Measurements from ENCODE around the gene SP2.
A peak's percentile ranks its signal among the peaks of the same experiment; 100 is the strongest.
"Not testable (repeated sequence)": the region's sequence is repeated elsewhere in the genome, so short reads cannot be mapped to it uniquely, and the experiment has no call there.

The SP2 gene

DNA sequence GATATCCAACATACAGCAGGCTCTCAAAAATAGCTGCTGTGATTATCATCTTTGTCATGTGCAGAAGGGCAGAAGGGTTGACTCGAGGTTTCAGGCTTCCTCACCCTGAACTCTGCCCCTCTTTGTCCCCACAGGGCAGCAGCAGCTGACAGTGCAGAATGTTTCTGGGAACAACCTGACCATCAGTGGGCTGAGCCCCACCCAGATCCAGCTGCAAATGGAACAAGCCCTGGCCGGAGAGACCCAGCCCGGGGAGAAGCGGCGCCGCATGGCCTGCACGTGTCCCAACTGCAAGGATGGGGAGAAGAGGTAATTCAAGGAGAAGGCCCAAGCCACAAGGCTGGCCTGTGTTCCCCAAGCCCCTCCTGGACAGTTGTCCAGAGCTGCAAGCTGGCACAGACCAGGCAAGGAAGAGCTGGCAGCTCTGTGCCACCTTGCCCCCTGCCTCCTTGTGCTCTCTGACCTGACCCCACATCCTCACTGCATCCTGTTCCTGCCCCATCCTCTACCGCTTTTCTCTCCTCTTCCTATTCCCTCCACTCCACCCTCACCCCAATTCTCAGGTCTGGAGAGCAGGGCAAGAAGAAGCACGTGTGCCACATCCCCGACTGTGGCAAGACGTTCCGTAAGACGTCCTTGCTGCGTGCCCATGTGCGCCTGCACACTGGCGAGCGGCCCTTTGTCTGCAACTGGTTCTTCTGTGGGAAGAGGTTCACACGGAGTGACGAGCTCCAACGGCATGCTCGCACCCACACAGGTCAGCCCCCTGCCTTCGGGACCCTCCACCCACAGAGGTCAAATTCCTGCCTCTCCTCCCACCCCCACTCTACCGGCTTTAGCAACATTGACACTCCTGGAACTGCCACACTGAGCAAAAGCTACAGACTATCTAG is 29.0 kb downstream of the SP2 start:
- DNase-seq, result no peak

DNA sequence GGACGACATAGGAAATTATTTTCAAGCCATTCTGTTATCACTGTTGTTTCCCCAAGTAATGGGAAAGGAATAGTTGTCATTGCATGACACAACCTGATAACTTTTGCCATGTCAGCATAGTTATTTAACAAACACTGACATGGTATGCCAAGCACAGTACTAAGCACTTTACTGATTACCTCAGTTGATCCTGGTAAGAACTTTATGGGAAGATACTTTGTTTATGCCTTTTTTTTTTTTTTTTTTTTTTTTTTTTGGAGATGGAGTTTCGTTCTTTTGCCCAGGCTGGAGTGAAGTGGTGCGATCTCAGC is 29.6 kb downstream of the SP2 start:
- DNase-seq, result no peak

DNA sequence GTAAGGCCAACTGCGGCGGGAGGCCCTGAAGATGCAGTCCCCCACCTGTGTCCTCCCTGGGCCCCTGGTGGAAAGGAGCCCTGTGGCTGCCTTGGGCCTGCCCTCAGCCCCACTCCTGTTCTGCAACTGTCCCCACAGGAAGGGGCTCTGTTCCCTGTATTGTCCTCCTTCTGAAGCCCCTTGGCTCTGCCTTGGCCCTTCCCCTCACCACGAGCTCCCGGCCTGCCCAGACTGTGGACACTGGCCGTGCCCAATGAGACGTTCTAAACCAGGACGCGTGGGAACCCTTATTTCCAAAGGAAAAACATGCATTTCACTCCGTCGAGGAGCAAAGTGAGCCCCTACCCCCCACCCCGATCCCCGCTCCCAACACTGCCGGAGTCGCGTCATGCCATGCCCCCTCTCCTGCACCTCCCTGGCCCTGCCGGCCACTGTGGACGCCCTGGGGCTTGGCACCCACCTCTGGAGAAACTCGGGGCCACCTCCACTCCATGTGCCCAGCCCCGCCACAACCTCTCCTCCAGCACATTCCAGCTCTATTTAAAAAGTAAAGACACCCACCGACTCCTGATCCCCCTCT is 31.9 kb downstream of the SP2 start:
- DNase-seq, result no peak

DNA sequence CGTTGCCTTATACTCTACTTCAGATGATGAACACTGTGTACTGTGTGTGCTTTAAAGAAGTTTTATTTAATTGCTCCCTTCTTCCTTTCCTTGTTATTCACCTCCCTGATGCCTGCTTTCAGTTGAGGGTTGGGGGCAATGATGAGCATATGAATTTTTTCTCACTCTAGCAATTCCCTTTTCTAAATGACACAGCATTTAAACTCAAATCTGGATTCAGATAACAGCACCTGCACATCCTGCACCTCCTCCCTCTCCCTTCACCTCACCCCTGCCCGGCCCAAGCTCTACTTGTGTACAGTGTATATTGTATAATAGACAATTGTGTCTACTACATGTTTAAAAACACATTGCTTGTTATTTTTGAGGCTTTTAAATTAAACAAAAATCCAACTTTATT is 32.4 kb downstream of the SP2 start:
- no peak for DNase-seq

DNA sequence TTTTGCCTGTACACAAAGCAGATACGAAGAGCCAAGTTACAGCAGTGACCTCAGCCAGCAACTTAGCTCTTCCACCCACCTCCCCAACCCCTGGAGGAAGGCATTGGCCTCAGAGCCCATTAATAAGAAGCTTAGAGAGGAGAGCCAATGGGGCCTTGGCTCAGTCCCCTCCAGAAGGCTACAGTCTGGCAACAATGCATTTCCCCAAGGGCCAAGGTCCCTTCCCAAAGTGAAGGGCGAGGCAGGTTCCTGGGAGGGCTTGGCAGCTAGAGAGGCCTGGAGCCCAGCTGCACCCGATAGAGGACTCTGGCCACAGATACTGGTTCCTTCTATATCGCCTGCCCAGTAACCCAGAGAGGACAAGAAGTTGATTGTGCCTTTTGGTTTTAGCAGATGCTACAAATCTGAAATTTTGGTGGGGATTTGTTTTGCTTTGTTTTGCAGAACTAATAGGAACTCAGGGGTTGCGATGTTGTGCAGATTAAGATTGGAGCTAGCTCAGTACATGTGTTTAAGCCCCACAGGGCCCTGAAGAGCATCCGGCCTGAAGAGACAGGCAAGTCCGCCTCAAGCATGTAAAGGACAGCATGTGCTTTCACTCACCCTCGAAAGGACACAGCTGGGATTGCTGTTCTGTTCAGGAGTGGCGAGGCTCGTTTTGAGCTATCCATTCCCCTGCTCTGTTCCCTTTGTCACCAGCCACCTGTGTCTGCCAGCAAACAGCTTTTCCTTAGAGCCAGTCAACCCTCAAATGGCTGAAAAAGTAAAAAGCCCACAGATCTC is 33.4 kb downstream of the SP2 start:
- DNase-seq, result no peak

DNA sequence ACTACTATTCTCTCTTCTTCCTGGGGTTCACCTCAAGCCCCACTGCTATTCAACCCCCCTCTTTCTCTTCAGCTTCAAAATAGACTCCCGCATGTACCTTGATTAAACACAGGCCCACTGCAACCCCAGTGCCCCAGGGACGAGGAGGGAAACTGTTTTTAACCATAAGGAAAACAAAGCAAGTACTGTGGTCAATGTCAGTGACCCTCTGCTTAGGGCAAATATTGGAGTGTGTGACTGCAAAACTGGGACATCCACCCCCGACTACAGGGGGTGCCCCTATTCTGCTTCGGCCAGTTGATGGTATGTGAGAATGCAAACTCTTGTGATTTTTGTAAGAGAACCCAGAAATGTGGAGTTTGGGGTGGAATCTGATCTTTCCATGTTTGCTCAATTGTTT is 35.8 kb downstream of the SP2 start:
- DNase-seq, result no peak

DNA sequence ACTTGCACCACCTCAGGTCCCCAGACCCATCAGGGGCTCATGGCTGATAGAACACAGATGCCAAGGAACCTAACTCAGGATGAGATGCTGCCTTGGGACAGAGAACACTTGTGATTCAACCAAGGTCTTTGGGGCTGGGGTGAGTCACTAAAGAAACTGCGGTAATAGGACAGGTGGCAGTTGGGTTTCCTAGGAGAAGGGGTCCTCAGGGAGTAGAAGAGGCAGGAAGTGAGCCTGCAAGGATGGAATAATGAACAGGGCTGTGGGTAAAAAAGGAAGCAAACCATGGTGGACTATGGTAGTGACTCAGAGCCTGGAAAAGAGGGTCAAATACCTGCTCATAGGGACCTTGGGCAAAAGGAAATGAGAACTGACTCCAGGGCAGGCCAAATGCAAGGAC is 38.8 kb downstream of the SP2 start:
- no peak for DNase-seq

DNA sequence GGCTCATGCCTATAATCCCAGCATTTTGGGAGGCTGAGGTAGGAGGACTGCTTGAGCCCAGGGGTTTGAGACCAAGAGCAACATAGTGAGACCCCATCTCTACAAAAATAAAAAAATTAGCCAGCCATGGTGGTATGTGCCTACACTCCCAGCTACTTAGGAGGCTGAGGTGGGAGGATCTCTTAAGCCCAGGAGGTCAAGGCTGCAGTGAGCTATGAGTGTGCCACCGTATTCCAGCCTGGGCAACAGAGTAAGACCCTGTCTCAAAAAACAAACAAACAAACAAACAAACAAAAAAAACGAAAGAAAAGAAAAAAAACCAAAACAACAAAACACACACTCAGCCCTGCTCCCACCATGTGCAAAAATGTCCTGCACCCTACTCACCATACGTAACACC is 39.4 kb downstream of the SP2 start:
- DNase-seq, result not testable (repeated sequence)

DNA sequence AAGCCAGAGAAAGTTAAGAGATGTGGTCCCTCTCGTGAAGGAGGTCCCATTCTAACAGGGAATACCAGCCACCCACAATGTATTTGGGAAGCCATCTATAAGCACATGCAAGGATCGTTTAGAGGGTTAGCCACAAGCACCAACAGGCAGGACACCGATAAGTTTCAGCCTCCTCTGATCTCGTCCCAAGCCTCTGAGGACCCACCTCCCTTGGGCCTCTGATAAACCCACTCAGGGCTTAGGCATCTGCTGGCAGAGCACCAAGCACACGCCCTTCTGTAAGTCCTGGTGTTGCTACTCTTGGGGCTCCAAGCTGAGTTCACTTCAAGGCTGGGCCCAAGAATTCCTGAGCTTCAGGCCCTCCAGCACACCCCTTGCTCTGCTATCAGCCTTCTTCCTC is 39.9 kb downstream of the SP2 start:
- no peak for DNase-seq

DNA sequence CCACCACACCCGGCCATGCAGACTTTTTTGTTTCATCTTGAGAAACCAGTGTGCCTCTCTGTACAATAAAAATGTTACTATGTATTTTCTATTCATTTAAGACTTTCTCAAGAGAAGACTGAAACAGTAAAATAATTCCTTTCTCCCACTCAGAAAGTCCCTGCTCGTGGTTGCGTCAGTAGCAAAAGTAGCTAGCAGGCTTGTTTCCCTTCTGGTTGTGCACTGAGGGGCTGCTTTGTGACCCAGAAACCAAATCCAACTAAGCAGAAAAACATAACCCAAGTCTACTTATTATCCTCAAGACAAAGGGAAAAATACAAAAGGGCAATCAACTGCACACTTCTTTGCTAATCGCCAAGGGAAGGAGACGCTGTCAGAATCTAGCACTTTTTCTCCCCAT is 41.9 kb downstream of the SP2 start:
- no peak for DNase-seq

DNA sequence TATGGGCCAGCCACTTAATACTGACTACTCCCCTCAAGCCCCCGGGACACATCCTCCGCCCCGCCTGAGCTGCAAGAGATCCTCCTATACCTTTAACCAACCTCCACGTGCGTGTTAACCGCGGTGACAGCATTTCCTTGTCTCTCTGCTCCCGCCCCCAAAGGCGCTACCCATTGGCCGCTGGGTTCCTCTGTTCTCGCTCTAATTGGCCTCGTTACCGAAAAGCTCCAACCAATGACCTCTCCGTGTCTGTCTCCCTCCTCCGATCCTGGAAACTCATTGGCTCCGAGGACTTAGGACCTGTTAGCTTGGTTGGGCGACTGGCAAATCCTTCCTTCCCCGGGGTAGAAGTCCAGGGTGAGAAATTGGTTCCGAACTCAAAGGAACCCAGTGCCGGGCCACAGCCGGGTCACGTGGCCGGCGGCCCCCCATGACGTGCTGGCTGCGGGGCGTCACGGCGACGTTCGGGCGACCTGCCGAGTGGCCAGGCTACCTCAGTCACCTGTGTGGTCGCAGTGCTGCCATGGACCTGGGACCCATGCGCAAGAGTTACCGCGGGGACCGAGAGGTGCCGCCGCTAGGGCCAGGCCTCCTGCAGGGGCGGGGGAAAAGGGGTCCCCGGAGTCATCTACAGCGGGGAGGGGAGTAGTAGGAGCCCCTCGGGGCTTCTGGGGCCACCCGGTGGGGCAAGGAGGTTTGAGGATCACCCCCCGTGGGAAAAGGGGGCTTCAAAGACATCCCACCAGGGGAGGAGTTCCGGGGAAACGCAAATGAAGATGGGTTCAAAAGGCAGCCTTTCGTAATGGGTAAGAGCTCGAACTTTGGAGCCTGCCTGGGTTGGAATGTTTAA is 45.4 kb downstream of the SP2 start, which contains the start of gene PNPO:
PNPO (plus strand) TSS at position 326 of the 850 bp plus-strand sequence; CDS start at position 431, 105 bp downstream.
- DNase-seq, result peak; percentile 95 to 97

DNA sequence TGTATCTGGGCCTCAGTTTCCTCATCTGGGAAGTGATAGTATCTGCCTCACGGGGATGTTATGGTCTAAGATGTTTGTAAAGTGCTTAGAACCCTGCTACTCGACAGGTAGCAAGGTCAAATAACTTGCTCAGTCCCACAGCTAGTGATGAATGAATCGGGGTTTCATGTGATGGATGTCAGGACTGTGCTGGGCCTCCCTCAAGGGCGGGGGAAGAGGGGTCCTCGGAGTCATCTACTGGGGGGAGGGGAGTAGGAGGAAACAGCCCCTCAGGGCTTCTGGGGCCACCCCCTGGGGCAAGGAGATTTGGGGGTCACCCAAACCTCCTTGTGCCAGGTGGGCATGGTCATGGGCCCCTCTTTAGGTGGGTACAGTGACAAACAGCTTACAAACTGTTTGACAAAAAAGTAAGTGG is 46.1 kb downstream of the SP2 start:
- DNase-seq, result no peak

DNA sequence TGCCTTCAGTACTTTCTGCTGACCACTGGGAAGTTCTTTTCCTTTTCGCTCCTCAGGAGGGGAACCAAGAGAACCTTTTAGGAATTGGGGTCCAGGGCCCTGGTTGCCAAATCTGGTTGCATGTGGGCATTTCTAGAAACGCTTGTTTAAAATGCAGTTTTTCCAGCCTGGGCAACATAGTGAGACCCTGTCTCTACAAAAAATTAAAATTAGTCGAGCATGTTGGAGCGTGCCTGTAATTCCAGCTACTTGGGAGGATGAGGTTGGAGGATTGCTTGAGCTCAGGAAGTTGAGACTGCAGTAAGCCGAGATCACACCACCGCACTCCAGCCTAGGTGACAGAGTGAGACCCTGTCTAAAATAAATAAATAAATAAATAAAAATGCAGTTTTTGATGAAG is 46.5 kb downstream of the SP2 start:
- DNase-seq, result no peak

DNA sequence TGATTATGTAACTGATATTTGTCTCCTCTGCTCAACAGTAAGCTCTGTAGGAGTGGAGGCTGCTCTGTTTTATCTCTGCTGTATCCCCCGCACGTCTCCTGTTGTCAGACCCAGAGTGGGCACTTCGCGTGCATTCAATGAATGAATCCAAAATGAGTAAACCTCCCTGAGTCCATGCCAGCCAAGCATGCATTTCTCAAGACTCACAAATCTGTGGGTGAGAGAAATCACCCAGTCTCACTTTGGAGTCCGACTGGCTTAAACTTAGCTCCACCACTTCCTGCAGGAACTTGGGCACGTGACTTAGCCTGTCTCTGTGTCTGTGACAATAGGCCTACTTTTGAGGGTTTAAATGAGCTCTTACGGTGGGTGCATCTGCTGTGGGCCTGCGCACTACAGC is 49.0 kb downstream of the SP2 start:
- DNase-seq, result peak; percentile 18 to 19

DNA sequence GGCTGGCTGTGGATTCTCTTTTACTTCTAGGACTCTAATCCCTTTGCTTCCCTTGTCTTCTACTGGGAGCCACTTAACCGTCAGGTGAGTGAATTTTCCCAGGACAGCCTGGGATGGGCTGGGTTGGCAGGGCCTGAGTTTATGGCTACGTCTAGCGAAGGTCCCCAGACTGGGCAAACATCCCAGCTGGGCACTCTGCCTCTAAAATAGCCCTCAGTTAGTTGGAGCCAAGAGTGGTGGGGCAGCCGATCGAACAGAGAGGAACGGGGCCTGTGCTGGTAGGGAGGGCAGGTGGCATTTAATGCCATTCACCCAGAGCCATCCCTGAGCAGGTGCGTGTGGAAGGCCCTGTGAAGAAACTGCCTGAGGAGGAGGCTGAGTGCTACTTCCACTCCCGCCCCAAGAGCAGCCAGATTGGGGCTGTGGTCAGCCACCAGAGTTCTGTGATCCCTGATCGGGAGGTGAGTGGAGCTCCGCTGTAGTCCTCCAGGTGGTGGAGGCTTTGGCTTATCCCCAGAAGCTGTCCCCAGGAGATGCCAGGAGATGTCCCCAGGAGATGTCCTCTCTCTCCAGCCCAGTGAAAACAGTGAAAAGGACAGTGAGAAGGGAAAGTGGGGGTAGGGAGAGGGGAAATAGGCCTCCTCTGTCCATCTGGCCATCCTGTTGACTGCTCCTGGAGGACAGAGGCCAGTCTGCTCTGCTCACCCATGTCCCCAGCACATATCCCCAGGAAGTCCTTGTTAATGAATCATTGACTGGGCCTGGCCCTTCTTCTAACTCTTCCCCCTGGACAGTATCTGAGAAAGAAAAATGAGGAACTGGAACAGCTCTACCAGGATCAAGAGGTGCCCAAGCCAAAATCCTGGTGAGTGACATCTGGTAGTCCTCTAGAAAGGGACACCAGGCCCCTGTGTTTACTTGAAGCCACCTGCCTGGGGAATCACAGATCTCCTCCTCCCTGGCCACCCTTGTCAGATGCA is 49.8 kb downstream of the SP2 start:
- DNase-seq, result no peak

DNA sequence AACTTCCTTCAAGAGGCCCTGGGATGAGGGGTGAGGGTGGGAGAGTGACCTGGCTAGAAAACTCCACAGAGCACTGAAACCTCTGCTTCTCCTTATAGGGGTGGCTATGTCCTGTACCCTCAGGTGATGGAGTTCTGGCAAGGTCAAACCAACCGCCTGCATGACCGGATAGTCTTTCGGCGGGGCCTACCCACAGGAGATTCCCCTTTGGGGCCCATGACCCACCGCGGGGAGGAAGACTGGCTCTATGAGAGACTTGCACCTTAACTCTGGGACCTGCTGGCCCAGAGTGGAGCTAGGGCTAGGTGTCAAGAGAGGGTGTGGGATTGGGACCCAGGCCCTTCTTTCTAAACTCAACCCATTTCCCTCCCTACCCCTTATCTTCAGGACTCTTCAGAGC is 50.5 kb downstream of the SP2 start:
- DNase-seq, result no peak

DNA sequence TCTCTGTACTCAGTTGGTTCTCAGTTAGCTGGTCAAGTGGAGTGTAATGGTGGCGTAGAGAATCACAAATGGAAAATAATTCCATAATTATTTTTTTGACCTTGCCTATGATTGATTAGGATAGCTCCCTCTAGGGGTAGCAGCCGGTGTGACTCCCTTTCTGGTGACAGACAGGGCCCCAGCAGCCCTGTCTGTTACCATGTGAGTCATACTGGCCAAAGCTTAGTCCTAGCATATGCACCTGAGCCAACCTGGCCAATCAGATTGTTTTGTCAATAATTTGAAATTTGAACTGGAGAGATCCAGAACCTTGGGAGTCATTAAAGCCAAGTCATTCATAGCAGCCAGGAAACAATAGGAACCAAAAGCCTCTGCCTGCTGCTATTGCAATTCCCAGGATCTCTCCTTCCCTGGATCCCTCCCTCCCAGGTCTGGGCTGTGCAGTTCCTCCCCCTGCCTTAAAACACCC is 50.9 kb downstream of the SP2 start:
- peak; percentile 77 to 81 for DNase-seq

DNA sequence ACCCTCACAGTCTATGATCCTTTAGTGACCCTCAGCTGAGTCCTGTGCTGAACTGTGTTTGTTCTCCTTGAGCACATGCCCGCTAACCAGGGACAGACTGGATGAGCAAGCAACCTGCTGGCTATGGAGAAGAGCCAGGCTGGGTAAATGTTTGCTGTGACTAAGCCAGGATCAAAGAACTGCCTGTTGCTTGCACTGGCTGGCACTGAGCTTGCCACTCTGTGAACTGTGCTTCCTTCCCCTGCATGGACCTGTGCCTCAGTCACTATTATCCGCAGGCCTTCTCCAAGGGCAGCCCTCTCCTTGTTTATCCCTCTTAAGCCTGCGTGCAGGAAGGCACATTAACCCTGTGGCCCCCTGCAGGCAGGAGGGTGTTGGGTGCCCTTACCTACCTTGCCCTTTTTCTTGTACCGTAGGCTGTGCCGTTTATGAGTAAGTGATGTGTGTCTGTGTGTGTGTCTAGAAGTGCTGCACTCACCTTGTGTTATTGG is 52.7 kb downstream of the SP2 start:
- no peak for DNase-seq

DNA sequence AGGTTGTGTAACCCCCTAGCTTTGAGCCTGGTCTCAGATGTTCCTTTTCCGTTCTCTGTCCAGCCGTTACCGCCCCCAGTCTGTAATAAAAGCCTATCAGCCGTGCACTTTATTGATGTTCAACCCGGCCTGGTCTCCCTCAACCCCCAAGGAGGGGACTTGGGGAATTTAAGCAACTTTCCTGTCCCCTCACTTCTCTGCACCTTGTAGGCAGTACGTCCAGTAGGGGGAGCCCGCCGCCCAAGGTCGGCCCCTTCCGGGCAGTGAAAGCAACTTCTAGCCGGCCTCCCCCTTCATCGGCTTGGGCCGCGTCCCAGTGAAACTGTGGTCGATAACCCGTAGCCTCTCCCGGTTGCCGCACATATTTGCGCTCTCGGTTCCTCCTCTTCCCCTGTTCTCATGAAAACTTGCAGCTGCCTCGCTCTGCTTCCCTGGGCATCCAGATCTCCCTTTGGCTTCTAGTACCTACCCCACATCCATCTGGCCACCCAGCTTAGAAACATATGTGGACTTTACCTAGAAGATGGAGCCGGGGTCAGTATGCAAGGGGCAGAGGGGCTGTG is 53.2 kb downstream of the SP2 start:
- DNase-seq, result peak; percentile 76 to 79

DNA sequence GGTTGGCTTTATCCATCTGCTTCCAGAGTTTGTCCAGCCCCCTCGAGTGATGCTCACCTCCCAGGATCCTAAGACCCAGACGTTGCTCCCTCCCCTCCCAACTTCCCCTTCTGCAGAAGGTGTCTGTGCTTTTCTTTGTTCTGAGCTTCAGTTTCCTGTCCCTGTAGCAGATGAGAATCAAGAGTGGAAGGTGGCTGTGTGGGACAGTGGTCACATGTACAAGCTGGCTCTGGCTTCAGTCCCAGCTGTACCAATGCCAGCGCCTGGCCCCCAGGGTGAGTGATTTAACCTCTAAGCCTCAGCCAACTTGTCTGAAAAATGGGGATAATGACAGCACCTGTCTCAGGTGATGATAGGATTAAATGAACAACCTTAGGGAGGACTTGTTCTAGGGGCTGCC is 53.9 kb downstream of the SP2 start:
- peak in 1 of 2 donors; percentile 19 for DNase-seq

DNA sequence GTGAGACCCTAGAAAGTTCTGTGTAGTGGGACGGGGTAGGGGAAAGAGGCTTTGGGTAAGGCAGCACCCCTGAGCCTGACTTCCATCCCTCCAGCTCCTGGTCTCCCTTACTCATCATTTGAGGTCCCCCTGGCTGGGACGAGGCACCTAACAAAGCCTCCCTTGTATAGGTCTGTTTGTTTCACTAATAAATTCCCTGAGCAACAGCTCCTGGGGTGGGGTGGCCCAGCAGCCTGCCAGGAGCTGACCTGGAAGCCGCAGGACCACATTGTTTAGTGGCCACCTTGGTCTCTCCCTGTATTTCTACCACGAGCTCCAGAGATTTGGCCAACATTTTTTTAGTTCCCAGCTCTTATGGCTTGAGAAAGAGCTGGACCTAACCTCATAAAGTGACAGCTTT is 54.4 kb downstream of the SP2 start:
- DNase-seq, result no peak

All from CD4-positive, alpha-beta T cell treated with Interleukin-4 for 1 hour (primary cell).